H9 (cell line): Measurements from ENCODE around the gene SDC3. TPM values are rescaled to one million over a fixed set of nuclear protein-coding genes. Genes with fewer than 3 reads are reported as not detected.
A peak's percentile ranks its signal among the peaks of the same experiment; 100 is the strongest.

Experiments used
- DNase-seq: peaks from one replicate; pipeline ENCODE4 v3.0.0-alpha.2; 2017
- H2AFZ ChIP-seq: one replicate; pipeline ENCODE4 v1.6.1; 2013; ENCODE audit warnings: mild to moderate bottlenecking, low read length, control low read depth, moderate library complexity
- H2AK5ac ChIP-seq: 2 replicates; pipeline ENCODE4 v1.6.1; 2013; ENCODE audit warnings: low read length, control low read depth, mixed read lengths; ENCODE audit not compliant: insufficient read length
- H2BK120ac ChIP-seq: one replicate; pipeline ENCODE4 v1.6.1; 2013; ENCODE audit warnings: low read depth, mild to moderate bottlenecking, low read length, control low read depth, inconsistent platforms; ENCODE audit not compliant: poor library complexity, severe bottlenecking
- H2BK12ac ChIP-seq: 2 replicates; pipeline ENCODE4 v1.6.1; 2013; ENCODE audit warnings: low read length, control low read depth, mixed read lengths, low read depth; ENCODE audit not compliant: insufficient read length
- H2BK15ac ChIP-seq: 2 replicates; pipeline ENCODE4 v1.6.1; 2013; ENCODE audit warnings: low read depth, low read length, control low read depth
- H2BK20ac ChIP-seq: one replicate; pipeline ENCODE4 v1.6.1; 2013; ENCODE audit warnings: low read depth, mild to moderate bottlenecking, low read length, control low read depth, inconsistent platforms; ENCODE audit not compliant: poor library complexity, severe bottlenecking
- H2BK5ac ChIP-seq: 2 replicates; pipeline ENCODE4 v1.6.1; 2013; ENCODE audit warnings: low read length, control low read depth, mixed read lengths; ENCODE audit not compliant: insufficient read length
- H3K14ac ChIP-seq: 2 replicates; pipeline ENCODE4 v1.6.1; 2013; ENCODE audit warnings: low read length, control low read depth; ENCODE audit not compliant: insufficient read depth
- H3K18ac ChIP-seq: 2 replicates; pipeline ENCODE4 v1.6.1; 2013; ENCODE audit warnings: low read depth, mild to moderate bottlenecking, mixed read lengths, low read length, control low read depth; ENCODE audit not compliant: insufficient read length
- H3K23ac ChIP-seq: 2 replicates; pipeline ENCODE4 v1.6.1; 2013; ENCODE audit warnings: low read length, control low read depth, mixed read lengths, low read depth; ENCODE audit not compliant: insufficient read length
- H3K23me2 ChIP-seq: 2 replicates; pipeline ENCODE4 v1.6.1; 2013; ENCODE audit warnings: low read depth, mild to moderate bottlenecking, mixed read lengths, low read length, control low read depth; ENCODE audit not compliant: insufficient read length, poor library complexity, severe bottlenecking
- H3K27ac ChIP-seq: 2 replicates; pipeline ENCODE4 v1.5.1; 2013; ENCODE audit warnings: low read length, control low read depth, mixed read lengths, low read depth; ENCODE audit not compliant: insufficient read length
- H3K27me3 ChIP-seq: 2 replicates; pipeline ENCODE4 v1.6.1; 2013; ENCODE audit warnings: low read length, control low read depth, inconsistent platforms; ENCODE audit not compliant: insufficient read depth
- H3K4ac ChIP-seq: 2 replicates; pipeline ENCODE4 v1.6.1; 2013; ENCODE audit warnings: low read depth, mild to moderate bottlenecking, control low read depth, inconsistent platforms, low read length, moderate library complexity
- H3K4me1 ChIP-seq: 2 replicates; pipeline ENCODE4 v1.6.1; 2013; ENCODE audit warnings: low read length, control low read depth, inconsistent platforms; ENCODE audit not compliant: insufficient read depth
- H3K4me2 ChIP-seq: 2 replicates; pipeline ENCODE4 v1.6.1; 2013; ENCODE audit warnings: low read length, control low read depth, mixed read lengths; ENCODE audit not compliant: insufficient read length, insufficient read depth
- H3K56ac ChIP-seq: 2 replicates; pipeline ENCODE4 v1.6.1; 2013; ENCODE audit warnings: low read depth, mild to moderate bottlenecking, mixed read lengths, low read length, control low read depth; ENCODE audit not compliant: insufficient read length
- H3K79me1 ChIP-seq: 2 replicates; pipeline ENCODE4 v1.6.1; 2013; ENCODE audit warnings: low read depth, mild to moderate bottlenecking, moderate library complexity, low read length, control low read depth, inconsistent platforms; ENCODE audit not compliant: insufficient read depth, poor library complexity, severe bottlenecking
- H3K79me2 ChIP-seq: 2 replicates; pipeline ENCODE4 v1.6.1; 2013; ENCODE audit warnings: low read length, control low read depth, inconsistent platforms; ENCODE audit not compliant: insufficient read depth
- H3K9ac ChIP-seq: 2 replicates; pipeline ENCODE4 v1.6.1; 2013; ENCODE audit warnings: low read length, control low read depth, mixed read lengths; ENCODE audit not compliant: insufficient read length; ENCODE audit errors: extremely low read depth
- H3K9me3 ChIP-seq: one replicate; pipeline ENCODE4 v1.6.1; 2013; ENCODE audit warnings: low read depth, low read length, inconsistent platforms; ENCODE audit not compliant: control insufficient read depth
- H3T11ph ChIP-seq: one replicate; pipeline ENCODE4 v1.6.1; 2013; ENCODE audit warnings: mild to moderate bottlenecking, low read length, control low read depth, inconsistent platforms
- H4K20me1 ChIP-seq: one replicate; pipeline ENCODE4 v1.6.1; 2013; ENCODE audit not compliant: control insufficient read depth, insufficient read length, insufficient read depth
- H4K5ac ChIP-seq: 2 replicates; pipeline ENCODE4 v1.6.1; 2013; ENCODE audit warnings: low read depth, mild to moderate bottlenecking, mixed read lengths, low read length, control low read depth; ENCODE audit not compliant: insufficient read length
- H4K8ac ChIP-seq: replicated peaks from 2 replicates; pipeline ENCODE4 v1.6.1; 2013; ENCODE audit warnings: low read length, control low read depth, mixed read lengths, low read depth; ENCODE audit not compliant: insufficient read length
- H4K91ac ChIP-seq: 2 replicates; pipeline ENCODE4 v1.6.1; 2013; ENCODE audit warnings: low read depth, mild to moderate bottlenecking, moderate library complexity, mixed read lengths, low read length, control low read depth; ENCODE audit not compliant: insufficient read length
- H3K27ac Mint-ChIP-seq, 3 experiments: 2 replicates in 2 of 3; 3 replicates in 1 of 3; pipeline ENCODE4 v1.8.0; 2020 to 2021; ENCODE audit warnings: mixed read lengths in 3 of 3, mild to moderate bottlenecking in 1 of 3, moderate library complexity in 1 of 3
- H3K27me3 Mint-ChIP-seq: 2 replicates; pipeline ENCODE4 v1.8.0; 2021; ENCODE audit warnings: low read depth, mild to moderate bottlenecking, moderate library complexity, mixed read lengths
- H3K36me3 Mint-ChIP-seq, 3 experiments: 2 replicates in 2 of 3; 3 replicates in 1 of 3; pipeline ENCODE4 v1.8.0; 2020 to 2021; ENCODE audit warnings: low read depth in 3 of 3, mixed read lengths in 3 of 3; ENCODE audit not compliant: insufficient read depth in 1 of 3
- H3K4me1 Mint-ChIP-seq, 2 experiments: 2 replicates each; pipeline ENCODE4 v1.8.0; 2020; ENCODE audit warnings: mixed read lengths in 2 of 2
- H3K4me3 Mint-ChIP-seq, 2 experiments: 2 replicates in 1 of 2; 3 replicates in 1 of 2; pipeline ENCODE4 v1.8.0; 2020 to 2021; ENCODE audit warnings: mild to moderate bottlenecking in 2 of 2, mixed read lengths in 2 of 2, moderate library complexity in 1 of 2
- H3K9me3 Mint-ChIP-seq, 2 experiments: 2 replicates in 1 of 2; 3 replicates in 1 of 2; pipeline ENCODE4 v1.8.0; 2020; ENCODE audit warnings: mild to moderate bottlenecking in 2 of 2, mixed read lengths in 2 of 2, moderate library complexity in 1 of 2
- CTCF ChIP-seq: fragments of 200-600 bp; sonication (generic); conservative IDR thresholded peaks from 3 replicates; pipeline ENCODE4 v1.8.0; 2021; ENCODE audit warnings: antibody characterized with exemption, mild to moderate bottlenecking
- WGBS: extraction: QIAGEN DNeasy Blood & Tissue Kit; methylation state at CpG from one replicate; pipeline ENCODE4 v1.1.7; 2013; ENCODE audit warnings: missing lambda C conversion rate, low lambda C conversion rate, mixed read lengths; ENCODE audit not compliant: insufficient read length; ENCODE audit errors: extremely low coverage; 5-methylcytosine and 5-hydroxymethylcytosine counted together
- total RNA-seq: library from RNA; stranded (reverse); gene quantifications from 2 replicates; pipeline ENCODE4 v1.2.1, GENCODE V29; 2021

SDC3 gene
- total RNA-seq, 1 experiment from 2014 or later: 25.9 TPM

GRCh38 chr1:30891227-30891552, 17.4 kb downstream of the SDC3 start:
- H3K27ac Mint-ChIP-seq: peak overlapping the region in 1 of 3 experiments; percentile 11; a peak in 1 of 7 replicates
- Histone ChIP-seq H3K9ac (no peak overlapping the region), H3K79me2 (no peaks in the 10 kb centered on the region), H3K27me3 (no peaks in the 10 kb centered on the region), H3K79me1 (no peaks in the 10 kb centered on the region), H2AFZ (no peak overlapping the region), H3K56ac (no peak overlapping the region), H3K14ac (no peak overlapping the region), H3K4me1 (peaks cover 5% of the 10 kb centered on the region; the same call in 1 of the 2 replicates), H3K18ac (no peak overlapping the region), H2BK20ac (no peak overlapping the region), H2BK120ac (no peak overlapping the region), H2BK12ac (no peak overlapping the region), H3K4me2 (no peak overlapping the region), H3K23ac (no peak overlapping the region), H3K9me3 (no peaks in the 10 kb centered on the region), H4K91ac (no peak overlapping the region), H2AK5ac (no peak overlapping the region), H4K20me1 (no peaks in the 10 kb centered on the region), H4K8ac (no peak overlapping the region), H3K4ac (no peak overlapping the region), H3K27ac (no peak overlapping the region), H2BK15ac (no peak overlapping the region), H2BK5ac (no peak overlapping the region), H3K23me2 (no peaks in the 10 kb centered on the region), H3T11ph (no peak overlapping the region), H4K5ac (no peak overlapping the region)
- H3K27me3 Mint-ChIP-seq: peaks cover 2% of the 10 kb centered on the region
- no peaks in the 10 kb centered on the region; a peak in 1 of 5 replicates for H3K9me3 Mint-ChIP-seq
- H3K4me1 Mint-ChIP-seq: peaks cover 37 to 48% of the 10 kb centered on the region in 2 experiments
- no CpG with 5 or more reads among the region's 5 CpGs for WGBS
- no peak for DNase-seq
- no peak overlapping the region for H3K4me3 Mint-ChIP-seq
- peaks cover 0 to 5% (median 0%) of the 10 kb centered on the region in 3 experiments; a peak in 2 of 7 replicates for H3K36me3 Mint-ChIP-seq
- TF ChIP-seq CTCF: no peak
